Measurements from ENCODE around the gene TAF11L4.
"Not testable (repeated sequence)": the region's sequence is repeated elsewhere in the genome, so short reads cannot be mapped to it uniquely, and the experiment has no call there.

The TAF11L4 gene

GRCh38 chr5:17521501-17521900, at the start of gene TAF11L4:
TSS of gene TAF11L4 (plus strand) at chr5:17521801.
- in situ Hi-C loops (cut with MboI; ENCODE audit: low sequenced_read_pairs), result not testable (repeated sequence)

GRCh38 chr5:17475064-17475463, 46.5 kb upstream of the TAF11L4 start:
- in situ Hi-C loops (cut with MboI; ENCODE audit: low sequenced_read_pairs), result not testable (repeated sequence)

- in situ Hi-C loops (cut with MboI; ENCODE audit: low sequenced_read_pairs), result no loop called here
Measured at GRCh38 chr5:17477043-17477442, 44.6 kb upstream of the TAF11L4 start.

GRCh38 chr5:17477573-17478265, 43.9 kb upstream of the TAF11L4 start:
- in situ Hi-C loops (cut with MboI; ENCODE audit: low sequenced_read_pairs), result no loop called here

- in situ Hi-C loops (cut with MboI; ENCODE audit: low sequenced_read_pairs), result no loop called here
Measured at GRCh38 chr5:17481378-17481777, 40.2 kb upstream of the TAF11L4 start.

- in situ Hi-C loops (cut with MboI; ENCODE audit: low sequenced_read_pairs), result no loop called here
Measured at GRCh38 chr5:17482790-17483189, 38.8 kb upstream of the TAF11L4 start.

GRCh38 chr5:17486464-17487173, 35.0 kb upstream of the TAF11L4 start:
- in situ Hi-C loops (cut with MboI; ENCODE audit: low sequenced_read_pairs), result not testable (repeated sequence)

GRCh38 chr5:17487174-17487512, 34.5 kb upstream of the TAF11L4 start:
- in situ Hi-C loops (cut with MboI; ENCODE audit: low sequenced_read_pairs), result no loop called here

- in situ Hi-C loops (cut with MboI; ENCODE audit: low sequenced_read_pairs), result not testable (repeated sequence)
Measured at GRCh38 chr5:17491257-17491656, 30.3 kb upstream of the TAF11L4 start.

GRCh38 chr5:17492770-17493169, 28.8 kb upstream of the TAF11L4 start:
- in situ Hi-C loops (cut with MboI; ENCODE audit: low sequenced_read_pairs), result no loop called here

- in situ Hi-C loops (cut with MboI; ENCODE audit: low sequenced_read_pairs), result no loop called here
Measured at GRCh38 chr5:17497446-17497845, 24.2 kb upstream of the TAF11L4 start.

GRCh38 chr5:17497931-17498330, 23.7 kb upstream of the TAF11L4 start, which contains the start of gene TAF11L2:
TSS of gene TAF11L2 (plus strand) at chr5:17498231.
- in situ Hi-C loops (cut with MboI; ENCODE audit: low sequenced_read_pairs), result not testable (repeated sequence)

GRCh38 chr5:17511775-17512325, 9.8 kb upstream of the TAF11L4 start:
- in situ Hi-C loops (cut with MboI; ENCODE audit: low sequenced_read_pairs), result no loop called here

- in situ Hi-C loops (cut with MboI; ENCODE audit: low sequenced_read_pairs), result not testable (repeated sequence)
Measured at GRCh38 chr5:17517526-17517925, 4.1 kb upstream of the TAF11L4 start.

GRCh38 chr5:17518067-17518466, 3.5 kb upstream of the TAF11L4 start, which contains the start of gene TAF11L3:
TSS of gene TAF11L3 (plus strand) at chr5:17518367.
- in situ Hi-C loops (cut with MboI; ENCODE audit: low sequenced_read_pairs), result not testable (repeated sequence)

GRCh38 chr5:17519508-17519907, 2.1 kb upstream of the TAF11L4 start:
- in situ Hi-C loops (cut with MboI; ENCODE audit: low sequenced_read_pairs), result not testable (repeated sequence)

GRCh38 chr5:17524935-17525334, 3.3 kb downstream of the TAF11L4 start, which contains the start of gene TAF11L5:
TSS of gene TAF11L5 (plus strand) at chr5:17525235.
- in situ Hi-C loops (cut with MboI; ENCODE audit: low sequenced_read_pairs), result not testable (repeated sequence)

- in situ Hi-C loops (cut with MboI; ENCODE audit: low sequenced_read_pairs), result not testable (repeated sequence)
Measured at GRCh38 chr5:17526504-17526903, 4.9 kb downstream of the TAF11L4 start.

- in situ Hi-C loops (cut with MboI; ENCODE audit: low sequenced_read_pairs), result not testable (repeated sequence)
Measured at GRCh38 chr5:17528369-17528768, 6.8 kb downstream of the TAF11L4 start, which contains the start of gene TAF11L6. TSS of gene TAF11L6 (plus strand) at chr5:17528669.

Measured in HL-60/S4 treated with phorbol 12-myristate 13-acetate at 8.2 ng/mL for 4 days and 3 days (cell line).